Mesendoderm (in vitro differentiated cells): ENCODE data around the gene VOPP1.

Source experiments
- DNase-seq: peaks from one replicate; pipeline ENCODE4 v3.0.0; 2013
- H2AK5ac ChIP-seq: 2 replicates; pipeline ENCODE4 v1.6.1; 2013; ENCODE audit warnings: low read length, inconsistent platforms
- H2BK120ac ChIP-seq: 2 replicates; pipeline ENCODE4 v1.6.1; 2013; ENCODE audit warnings: low read depth, mild to moderate bottlenecking, low read length, moderate library complexity, mixed read lengths
- H2BK15ac ChIP-seq: replicated peaks from 2 replicates; pipeline ENCODE4 v1.6.1; 2013; ENCODE audit warnings: low read depth, mild to moderate bottlenecking, moderate library complexity
- H2BK5ac ChIP-seq: 2 replicates; pipeline ENCODE4 v1.6.1; 2013; ENCODE audit warnings: low read length, inconsistent platforms
- H3K18ac ChIP-seq: 2 replicates; pipeline ENCODE4 v1.6.1; 2013; ENCODE audit warnings: mild to moderate bottlenecking, low read length, mixed read lengths
- H3K23ac ChIP-seq: one replicate; pipeline ENCODE4 v1.6.1; 2013; ENCODE audit warnings: low read length
- H3K27ac ChIP-seq: 2 replicates; pipeline ENCODE4 v1.5.1; 2013; ENCODE audit warnings: low read depth, mild to moderate bottlenecking, inconsistent platforms, low read length, moderate library complexity
- H3K27me3 ChIP-seq: 2 replicates; pipeline ENCODE4 v1.6.1; 2013; ENCODE audit warnings: low read length, control low read depth, mild to moderate bottlenecking, inconsistent platforms; ENCODE audit not compliant: insufficient read depth, poor library complexity
- H3K36me3 ChIP-seq: 2 replicates; pipeline ENCODE4 v1.6.1; 2013; ENCODE audit warnings: low read length, inconsistent platforms; ENCODE audit not compliant: control insufficient read depth, insufficient read depth
- H3K4ac ChIP-seq: one replicate; pipeline ENCODE4 v1.6.1; 2013; ENCODE audit warnings: low read depth, mild to moderate bottlenecking, low read length, moderate library complexity
- H3K4me1 ChIP-seq: 2 replicates; pipeline ENCODE4 v1.6.1; 2013; ENCODE audit warnings: low read depth, low read length, inconsistent platforms; ENCODE audit not compliant: control insufficient read depth
- H3K4me2 ChIP-seq: 2 replicates; pipeline ENCODE4 v1.6.1; 2013; ENCODE audit warnings: low read length
- H3K4me3 ChIP-seq: 2 replicates; pipeline ENCODE4 v1.5.1; 2013; ENCODE audit warnings: mild to moderate bottlenecking, low read length
- H3K56ac ChIP-seq: one replicate; pipeline ENCODE4 v1.6.1; 2013; ENCODE audit warnings: low read length
- H3K79me1 ChIP-seq: 2 replicates; pipeline ENCODE4 v1.6.1; 2013; ENCODE audit warnings: low read length, inconsistent platforms
- H3K79me2 ChIP-seq: 2 replicates; pipeline ENCODE4 v1.6.1; 2013; ENCODE audit warnings: mild to moderate bottlenecking, low read length; ENCODE audit not compliant: control insufficient read depth, insufficient read depth
- H3K9ac ChIP-seq: 2 replicates; pipeline ENCODE4 v1.6.1; 2013; ENCODE audit warnings: low read length, inconsistent platforms
- H4K5ac ChIP-seq: one replicate; pipeline ENCODE4 v1.6.1; 2013; ENCODE audit warnings: low read length
- H4K8ac ChIP-seq: one replicate; pipeline ENCODE4 v1.6.1; 2013; ENCODE audit warnings: low read depth, mild to moderate bottlenecking, control low read depth, low read length, moderate library complexity
- WGBS: extraction: QIAGEN DNeasy Blood & Tissue Kit; methylation state at CpG from one replicate; pipeline ENCODE4 v1.1.7; 2013; ENCODE audit warnings: low lambda C conversion rate, missing lambda C conversion rate; ENCODE audit not compliant: insufficient coverage; ENCODE audit errors: extremely low coverage; 5-methylcytosine and 5-hydroxymethylcytosine counted together

VOPP1 gene

DNA sequence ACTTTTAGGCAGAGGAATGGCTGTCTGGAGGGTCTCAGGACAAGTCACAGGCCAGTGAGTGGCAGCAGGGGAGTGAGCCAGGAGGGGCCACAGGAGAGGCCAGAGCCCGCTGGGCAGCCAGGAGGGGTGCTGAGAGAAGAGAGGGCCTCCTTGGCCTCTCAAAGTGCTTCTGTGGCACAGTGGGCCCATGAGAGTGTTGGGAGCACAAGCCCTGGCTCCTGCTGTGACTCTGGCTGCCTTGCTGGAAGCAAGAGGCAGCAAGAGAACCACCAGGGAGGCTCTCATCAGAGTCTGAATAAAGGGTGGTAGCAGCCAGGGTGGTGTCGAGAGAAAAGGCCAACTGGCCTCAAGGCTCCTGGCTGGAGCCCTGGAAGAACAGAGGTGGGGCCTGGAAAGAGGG lies 91.1 kb downstream of the VOPP1 start:
- no peak overlapping the region for H3K23ac ChIP-seq
- H2BK120ac ChIP-seq = no peak overlapping the region
- no peak overlapping the region for H4K8ac ChIP-seq
- H4K5ac ChIP-seq = no peak overlapping the region
- no peak overlapping the region for H2BK15ac ChIP-seq
- no peak overlapping the region for H3K9ac ChIP-seq
- no peaks in the 10 kb centered on the region for H3K36me3 ChIP-seq
- H3K4me3 ChIP-seq = no peak overlapping the region
- no peaks in the 10 kb centered on the region for H3K79me1 ChIP-seq
- no peak overlapping the region for H2AK5ac ChIP-seq
- H3K4me1 ChIP-seq = no peaks in the 10 kb centered on the region
- no peaks in the 10 kb centered on the region for H3K79me2 ChIP-seq
- no peak overlapping the region for H3K18ac ChIP-seq
- no peak overlapping the region for H3K4me2 ChIP-seq
- H2BK5ac ChIP-seq = no peak overlapping the region
- no peak overlapping the region for H3K27ac ChIP-seq
- H3K27me3 ChIP-seq = no peaks in the 10 kb centered on the region
- DNase-seq = no peak
- WGBS = no CpG with 5 or more reads among the region's 2 CpGs
- no peak overlapping the region for H3K4ac ChIP-seq
- H3K56ac ChIP-seq = no peak overlapping the region

DNA sequence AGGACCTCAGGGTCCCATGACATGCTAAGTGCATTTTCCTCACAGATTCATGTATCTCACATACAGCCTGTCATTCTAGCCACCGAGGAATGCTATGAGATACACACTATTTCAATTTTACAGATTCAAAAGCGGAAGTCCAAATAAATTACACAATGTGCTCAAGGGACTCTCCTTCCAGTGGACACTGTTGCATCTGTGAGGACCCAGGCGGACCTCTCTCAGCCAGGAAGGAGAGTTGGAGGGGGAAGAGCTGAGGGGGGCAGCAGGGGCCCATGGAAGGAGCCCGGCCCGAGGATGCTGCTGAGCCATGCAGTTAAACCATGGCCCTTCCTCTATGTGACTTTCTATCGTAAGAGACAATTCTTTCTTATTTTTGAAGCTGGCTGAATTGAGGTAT lies 93.6 kb downstream of the VOPP1 start:
- Histone ChIP-seq H3K79me2 (no peaks in the 10 kb centered on the region), H2BK5ac (no peak overlapping the region), H2BK120ac (no peak overlapping the region), H3K23ac (no peak overlapping the region), H3K18ac (no peak overlapping the region), H4K8ac (no peak overlapping the region), H4K5ac (no peak overlapping the region), H3K56ac (no peak overlapping the region), H3K4me3 (no peak overlapping the region), H2AK5ac (no peak overlapping the region), H3K4me2 (no peak overlapping the region), H2BK15ac (no peak overlapping the region), H3K36me3 (no peaks in the 10 kb centered on the region), H3K9ac (no peak overlapping the region), H3K27ac (no peak overlapping the region), H3K27me3 (no peaks in the 10 kb centered on the region), H3K4me1 (no peaks in the 10 kb centered on the region), H3K4ac (no peak overlapping the region), H3K79me1 (no peaks in the 10 kb centered on the region)
- no CpG with 5 or more reads among the region's 6 CpGs for WGBS
- DNase-seq = no peak

DNA sequence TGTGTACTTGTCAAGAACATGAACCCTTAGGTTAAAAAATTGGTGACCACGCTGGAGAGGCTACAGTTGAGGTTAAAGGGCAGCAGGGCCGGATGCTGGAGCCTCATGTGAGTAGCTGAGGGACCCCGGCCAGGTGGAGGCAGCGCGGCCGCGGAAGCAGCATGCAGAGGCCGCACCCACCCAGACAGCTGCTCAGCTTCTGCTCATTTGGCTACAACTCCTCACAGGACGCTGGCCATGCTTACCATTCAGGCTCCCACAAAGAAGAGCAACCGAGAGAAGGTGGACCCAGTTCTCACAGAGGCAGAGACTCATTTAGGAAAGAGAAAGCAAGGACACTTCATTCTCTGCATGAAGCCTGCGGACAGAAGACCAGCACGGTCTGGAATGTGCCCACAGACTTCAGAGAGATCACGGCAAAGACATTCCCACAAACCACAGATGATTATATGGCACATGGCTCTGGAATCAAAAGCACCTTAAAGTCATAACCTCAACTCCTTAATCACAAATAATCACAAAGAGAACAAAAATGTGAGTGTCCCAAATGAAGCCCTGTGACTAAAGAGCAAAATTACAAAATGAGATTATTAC lies 94.4 kb downstream of the VOPP1 start:
- Histone ChIP-seq H2AK5ac (no peak overlapping the region), H3K18ac (no peak overlapping the region), H2BK15ac (no peak overlapping the region), H4K5ac (no peak overlapping the region), H2BK120ac (no peak overlapping the region), H3K36me3 (no peaks in the 10 kb centered on the region), H2BK5ac (no peak overlapping the region), H4K8ac (no peak overlapping the region), H3K56ac (no peak overlapping the region), H3K9ac (no peak overlapping the region), H3K79me1 (no peaks in the 10 kb centered on the region), H3K4me2 (no peak overlapping the region), H3K4me3 (no peak overlapping the region), H3K27ac (no peak overlapping the region), H3K27me3 (no peaks in the 10 kb centered on the region), H3K4me1 (no peaks in the 10 kb centered on the region), H3K4ac (no peak overlapping the region), H3K23ac (no peak overlapping the region), H3K79me2 (no peaks in the 10 kb centered on the region)
- peak; percentile 5 for DNase-seq
- WGBS = no CpG with 5 or more reads among the region's 13 CpGs

DNA sequence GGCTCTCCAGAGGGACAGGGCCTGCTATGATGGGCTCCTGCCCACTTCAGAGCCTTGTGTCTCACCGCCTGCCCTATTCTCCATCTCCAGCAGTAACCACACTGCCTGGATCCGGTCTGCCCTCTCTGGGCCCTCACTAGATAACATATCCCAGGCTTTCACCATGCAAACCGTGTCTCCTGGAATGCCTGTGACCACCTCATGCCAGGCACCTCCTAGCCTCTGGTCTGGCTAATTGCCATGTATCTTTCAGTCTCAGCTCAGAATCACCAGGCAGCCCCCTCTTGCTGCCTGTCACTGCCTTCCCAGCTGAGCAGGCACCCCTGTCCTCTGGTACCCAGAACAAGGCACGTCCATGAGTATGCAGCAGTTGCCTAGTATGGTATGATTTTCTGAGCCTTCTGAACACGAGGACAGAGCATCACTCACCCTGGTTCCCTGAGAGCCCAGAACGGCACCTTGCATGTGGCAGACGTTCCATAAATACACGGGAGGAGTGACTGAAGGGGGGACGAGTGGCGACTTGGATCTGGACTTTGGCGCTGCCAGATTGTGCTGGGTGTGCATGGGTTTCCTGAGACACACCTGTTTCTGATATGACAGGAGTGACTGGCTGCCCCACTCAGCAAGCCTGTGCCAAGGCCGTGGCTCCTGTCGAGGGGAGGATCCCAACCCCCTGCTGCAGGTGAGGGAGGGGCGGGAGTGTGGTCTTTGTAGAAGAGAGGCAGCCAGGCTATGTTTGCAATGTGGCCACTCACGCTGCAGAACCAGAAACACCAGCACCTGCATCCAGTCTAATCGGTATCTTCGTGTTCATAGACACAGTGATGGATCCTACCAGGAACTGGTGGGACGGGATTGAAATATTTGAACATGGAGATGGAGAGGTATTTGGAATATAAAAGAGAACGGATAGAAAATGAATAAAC lies 95.2 kb downstream of the VOPP1 start:
- H3K36me3 ChIP-seq = no peaks in the 10 kb centered on the region
- no peaks in the 10 kb centered on the region for H3K79me1 ChIP-seq
- H3K79me2 ChIP-seq = no peaks in the 10 kb centered on the region
- H3K4me1 ChIP-seq = no peaks in the 10 kb centered on the region
- no peak overlapping the region for H3K4ac ChIP-seq
- WGBS = 100% methylated on average over 1 of the region's 19 CpGs
- H3K4me2 ChIP-seq = no peak overlapping the region
- no peak overlapping the region for H4K8ac ChIP-seq
- no peak overlapping the region for H3K23ac ChIP-seq
- no peak for DNase-seq
- H2BK15ac ChIP-seq = no peak overlapping the region
- H3K27me3 ChIP-seq = no peaks in the 10 kb centered on the region
- no peak overlapping the region for H3K4me3 ChIP-seq
- H2BK5ac ChIP-seq = no peak overlapping the region
- no peak overlapping the region for H3K9ac ChIP-seq
- H3K56ac ChIP-seq = no peak overlapping the region
- H3K18ac ChIP-seq = no peak overlapping the region
- no peak overlapping the region for H3K27ac ChIP-seq
- H2AK5ac ChIP-seq = no peak overlapping the region
- no peak overlapping the region for H2BK120ac ChIP-seq
- H4K5ac ChIP-seq = no peak overlapping the region

DNA sequence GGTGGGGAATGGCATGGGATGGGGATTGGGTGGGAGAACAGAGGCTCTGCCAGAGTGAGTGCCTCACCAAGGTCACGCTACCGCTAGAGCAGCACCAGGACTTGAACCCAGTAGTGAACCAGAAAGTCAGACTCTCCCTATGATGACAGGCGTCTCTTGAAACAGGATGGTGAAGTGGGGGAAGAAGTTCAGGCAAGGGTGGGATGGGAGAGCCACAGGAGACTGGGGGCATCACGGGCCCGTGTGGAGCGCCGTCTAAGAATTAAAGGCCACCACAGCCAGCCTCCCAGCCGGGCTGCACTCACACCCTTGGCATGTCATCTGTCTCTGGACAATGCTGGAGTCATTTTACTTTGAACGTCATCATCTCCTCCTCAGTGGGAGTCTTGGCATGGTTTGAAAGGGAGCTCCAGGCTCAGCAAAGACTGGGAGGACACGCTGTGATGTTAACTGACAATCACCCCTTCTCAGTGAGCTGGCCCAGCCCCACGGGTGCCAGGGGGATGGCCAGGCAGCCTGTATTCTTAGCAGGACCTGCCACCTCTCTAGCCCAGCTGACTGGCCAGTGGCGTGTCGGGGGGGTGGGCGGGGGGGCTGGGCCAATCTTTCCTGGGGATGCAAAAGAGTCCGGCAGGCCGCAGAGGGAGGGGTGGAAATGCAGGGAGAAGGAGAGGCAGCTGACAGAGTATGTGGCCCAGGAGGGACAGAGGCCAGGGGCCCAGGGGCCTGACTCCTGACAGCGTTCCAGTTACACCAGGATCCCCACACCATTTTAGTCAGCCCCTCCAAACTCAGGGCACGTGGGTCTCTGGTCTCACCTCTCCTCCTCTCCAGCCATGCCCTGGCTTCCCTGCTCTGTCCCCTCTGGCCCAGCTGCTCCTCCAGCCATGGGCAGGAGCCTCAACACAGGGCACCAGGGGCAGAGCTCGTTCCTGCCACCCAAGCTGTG lies 96.2 kb downstream of the VOPP1 start:
- DNase-seq = no peak
- H2BK120ac ChIP-seq = no peak overlapping the region
- no peak overlapping the region for H2AK5ac ChIP-seq
- H3K23ac ChIP-seq = no peak overlapping the region
- no peak overlapping the region for H3K4ac ChIP-seq
- no peaks in the 10 kb centered on the region for H3K27me3 ChIP-seq
- no peak overlapping the region for H3K18ac ChIP-seq
- H3K4me3 ChIP-seq = no peak overlapping the region
- no peak overlapping the region for H3K4me2 ChIP-seq
- H4K8ac ChIP-seq = no peak overlapping the region
- no peak overlapping the region for H2BK5ac ChIP-seq
- no peak overlapping the region for H3K9ac ChIP-seq
- no peak overlapping the region for H3K56ac ChIP-seq
- no peak overlapping the region for H4K5ac ChIP-seq
- H3K4me1 ChIP-seq = no peaks in the 10 kb centered on the region
- H3K79me2 ChIP-seq = no peaks in the 10 kb centered on the region
- H3K36me3 ChIP-seq = no peaks in the 10 kb centered on the region
- H3K79me1 ChIP-seq = no peaks in the 10 kb centered on the region
- no CpG with 5 or more reads among the region's 19 CpGs for WGBS
- H2BK15ac ChIP-seq = no peak overlapping the region
- no peak overlapping the region for H3K27ac ChIP-seq
